Esophagus squamous epithelium (tissue), 4 donors: ENCODE measurements around the gene ZMAT2.

Source experiments
- CTCF ChIP-seq, 6 experiments: fragments of 450-650 bp in 4 of 6; fragments of 200-600 bp in 2 of 6; sonication (generic) in 2 of 6; IDR thresholded peaks; one replicate each; pipeline ENCODE4 v1.5.1; 2016 to 2019; ENCODE audit warnings: antibody characterized with exemption in 6 of 6, mild to moderate bottlenecking in 4 of 6, moderate library complexity in 4 of 6
- POLR2A ChIP-seq, 4 donors: fragments of 450-650 bp; IDR thresholded peaks; one replicate each; pipeline ENCODE4 v1.6.1; 2017; ENCODE audit warnings: antibody characterized with exemption in 4 of 4, mild to moderate bottlenecking in 4 of 4, moderate library complexity in 3 of 4

GRCh38 chr5:140671472-140672125 is 28.6 kb upstream of the ZMAT2 start:
- TF ChIP-seq CTCF (IDR thresholded peaks at IDR 0.05) (no peak), POLR2A (IDR thresholded peaks at IDR 0.05) (no peak)
